B cell (primary cell): ENCODE data around the gene EVC. TPM values are rescaled to one million over a fixed set of nuclear protein-coding genes. Genes with fewer than 3 reads are reported as not detected.
"Not testable (repeated sequence)": the region's sequence is repeated elsewhere in the genome, so short reads cannot be mapped to it uniquely, and the experiment has no call there.

Source experiments
- ATAC-seq: fragments of 200-7000 bp; cut with Tn5 transposase; one replicate; pipeline ENCODE4 v1.10.0; 2021; ENCODE audit warnings: low read depth, mild to moderate bottlenecking, moderate number of reproducible peaks, moderate library complexity
- CTCF ChIA-PET: fragments of 350-600 bp; sonication (Branson Sonifier 250); formaldehyde crosslinking; loops from one replicate; lab custom pipeline; 2021; ENCODE audit warnings: antibody characterized with exemption, inconsistent platforms; lab: Charles Lee
- POLR2A ChIA-PET: fragments of 350-600 bp; sonication (Branson Sonifier 250); formaldehyde crosslinking; loops from one replicate; lab custom pipeline; 2021; ENCODE audit warnings: antibody characterized with exemption; lab: Charles Lee
- DNase-seq: peaks from one replicate; pipeline ENCODE4 v3.0.0; 2013
- H2AFZ ChIP-seq: 2 replicates; pipeline ENCODE4 v1.6.1; 2012; ENCODE audit warnings: mild to moderate bottlenecking, low read depth, low read length; ENCODE audit not compliant: insufficient read depth, poor library complexity, severe bottlenecking
- H3K27ac ChIP-seq, 2 donors: 1 replicate in 1 of 2; 2 replicates in 1 of 2; pipeline ENCODE4 v1.5.1; 2012 to 2013; ENCODE audit warnings: low read length in 2 of 2, mild to moderate bottlenecking in 2 of 2, moderate library complexity in 1 of 2
- H3K27me3 ChIP-seq, 4 experiments: fragments of 200-600 bp in 1 of 4; sonication (generic) in 1 of 4; replicated peaks in 1 of 4; 1 replicate in 2 of 4; 2 replicates in 2 of 4; pipeline versions ENCODE4 v1.6.1 to v1.7.0; 2013 to 2016; ENCODE audit warnings: low read length in 3 of 4, mild to moderate bottlenecking in 2 of 4, mixed read lengths in 1 of 4, moderate library complexity in 1 of 4; ENCODE audit not compliant: insufficient read depth in 4 of 4, control insufficient read depth in 3 of 4; ENCODE audit errors: control extremely low read depth in 1 of 4
- H3K36me3 ChIP-seq, 2 experiments: replicated peaks in 1 of 2; 1 replicate in 1 of 2; 2 replicates in 1 of 2; pipeline versions ENCODE4 v1.6.1 to v1.7.1; 2013; ENCODE audit warnings: low read length in 1 of 2; ENCODE audit not compliant: insufficient read depth in 2 of 2, control insufficient read depth in 1 of 2; ENCODE audit errors: control extremely low read depth in 1 of 2, extremely low read depth in 1 of 2
- H3K4me1 ChIP-seq, 2 donors: fragments of 200-600 bp in 1 of 2; sonication (generic) in 1 of 2; 1 replicate in 1 of 2; 2 replicates in 1 of 2; pipeline versions ENCODE4 v1.5.1 to v1.6.1; 2013 to 2017; ENCODE audit warnings: low read length in 2 of 2; ENCODE audit not compliant: control insufficient read depth in 2 of 2, insufficient read depth in 2 of 2
- H3K4me2 ChIP-seq: replicated peaks from 2 replicates; pipeline ENCODE3; 2012; ENCODE audit warnings: mild to moderate bottlenecking, low read depth, low read length; ENCODE audit not compliant: poor library complexity, severe bottlenecking
- H3K4me3 ChIP-seq, 5 experiments: fragments of 200-600 bp in 1 of 5; sonication (generic) in 1 of 5; 1 replicate in 3 of 5; 2 replicates in 2 of 5; pipeline versions ENCODE4 v1.5.1 to v1.7.0; 2011 to 2016; ENCODE audit warnings: low read length in 4 of 5, mild to moderate bottlenecking in 4 of 5, low read depth in 2 of 5, control low read depth in 1 of 5, moderate library complexity in 1 of 5; ENCODE audit not compliant: insufficient read depth in 1 of 5; ENCODE audit errors: control extremely low read depth in 1 of 5, extremely low read depth in 1 of 5
- H3K79me2 ChIP-seq: fragments of 200-600 bp; sonication (generic); one replicate; pipeline ENCODE4 v1.6.0; 2016; ENCODE audit warnings: low read length; ENCODE audit not compliant: control insufficient read depth, insufficient read depth
- H3K9ac ChIP-seq: fragments of 200-600 bp; sonication (generic); 2 replicates; pipeline ENCODE4 v1.6.1; 2017; ENCODE audit warnings: mild to moderate bottlenecking, low read length, moderate library complexity
- H3K9me3 ChIP-seq, 3 donors: one replicate each; pipeline versions ENCODE4 v1.6.1 to v1.7.1; 2013; ENCODE audit warnings: low read length in 2 of 3; ENCODE audit not compliant: control insufficient read depth in 2 of 3, insufficient read depth in 1 of 3; ENCODE audit errors: control extremely low read depth in 1 of 3
- H4K20me1 ChIP-seq: 2 replicates; pipeline ENCODE4 v1.6.0; 2012; ENCODE audit warnings: mild to moderate bottlenecking, low read length; ENCODE audit not compliant: insufficient read depth, control insufficient read depth, poor library complexity, severe bottlenecking
- H3K27ac Mint-ChIP-seq: one replicate; pipeline ENCODE4 v1.8.0; 2021; ENCODE audit warnings: mixed read lengths
- H3K27me3 Mint-ChIP-seq: one replicate; pipeline ENCODE4 v1.8.0; 2021; ENCODE audit warnings: mixed read lengths
- H3K4me1 Mint-ChIP-seq: one replicate; pipeline ENCODE4 v1.8.0; 2021; ENCODE audit warnings: mixed read lengths
- H3K4me3 Mint-ChIP-seq: one replicate; pipeline ENCODE4 v1.8.0; 2021; ENCODE audit warnings: mixed read lengths
- H3K9me3 Mint-ChIP-seq: one replicate; pipeline ENCODE4 v1.8.0; 2022; ENCODE audit warnings: mixed read lengths; ENCODE audit not compliant: insufficient read depth
- CTCF ChIP-seq: fragments of 200-600 bp; IDR thresholded peaks from one replicate; pipeline ENCODE4 v1.8.0; 2022; ENCODE audit warnings: antibody characterized with exemption, mild to moderate bottlenecking
- EZH2 ChIP-seq: IDR thresholded peaks from 2 replicates; pipeline ENCODE4 v1.6.1; 2012; ENCODE audit warnings: borderline replicate concordance, low read depth, mild to moderate bottlenecking, moderate library complexity, low read length; ENCODE audit not compliant: insufficient read depth, poor library complexity, severe bottlenecking
- WGBS: methylation state at CpG from one replicate; pipeline ENCODE4 v1.1.5; 2013; ENCODE audit warnings: missing lambda C conversion rate; ENCODE audit not compliant: insufficient coverage; 5-methylcytosine and 5-hydroxymethylcytosine counted together
- intact Hi-C: fragments of 100-400 bp; cut with micrococcal nuclease; formaldehyde crosslinking; loops from one replicate; pipeline ENCODE4 v1.10.0; 2022
- polyA plus RNA-seq: library from polyadenylated mRNA; depleted of rRNA; stranded (reverse); fragments of >200 nt; gene quantifications from 2 replicates; pipeline ENCODE4 v1.2.3, GENCODE V29; 2012
- total RNA-seq, 2 donors: library from RNA; stranded (reverse); fragments of 120-200 nt in 1 of 2; gene quantifications; 1 replicate in 1 of 2; 2 replicates in 1 of 2; pipeline versions ENCODE4 v1.2.3 to v1.2.4, GENCODE V29; 2013 to 2022

The EVC gene
- total and polyA plus RNA-seq, 2 donors (not counting 1 experiment from before 2014, with no cell fraction given), result 1.5 TPM; not detected in 1

DNA sequence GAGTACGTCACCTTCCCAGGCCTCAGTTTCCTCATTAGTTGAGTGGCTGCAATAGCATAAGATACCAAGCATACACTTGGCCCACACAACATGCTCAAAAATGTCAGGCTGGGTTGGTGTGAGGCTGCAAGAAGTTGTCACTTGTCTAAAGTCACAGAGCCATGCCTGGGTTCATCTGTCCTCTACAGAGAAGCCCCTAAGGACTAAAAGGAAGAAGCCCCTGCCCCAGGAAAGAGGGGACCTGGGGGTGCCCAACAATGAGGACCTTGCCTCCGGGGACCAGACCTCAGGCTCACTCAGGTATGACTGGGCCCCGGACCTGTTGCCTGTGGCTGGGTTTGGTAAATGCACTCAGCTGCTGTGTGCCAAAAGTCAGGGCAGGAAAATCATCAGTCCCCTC, 99.2 kb downstream of the EVC start:
- CTCF ChIA-PET, result no interaction called here
- Mint-ChIP-seq H3K4me1 (no peaks in the 10 kb centered on the region), H3K9me3 (no peaks in the 10 kb centered on the region), H3K27ac (no peak overlapping the region), H3K4me3 (no peak overlapping the region), H3K27me3 (no peaks in the 10 kb centered on the region)
- ATAC-seq (no peak), DNase-seq (no peak)
- TF ChIP-seq EZH2 (no peak), CTCF (no peak)
- WGBS, result 86% methylated on average over 3 of the region's 3 CpGs
- Histone ChIP-seq H3K27ac (no peak overlapping the region), H2AFZ (no peak overlapping the region), H3K4me1 (no peaks in the 10 kb centered on the region), H3K9ac (no peak overlapping the region), H3K4me2 (no peak overlapping the region), H4K20me1 (no peaks in the 10 kb centered on the region), H3K79me2 (no peaks in the 10 kb centered on the region), H3K27me3 (no peaks in the 10 kb centered on the region), H3K9me3 (peaks cover 0 to 8% (median 0%) of the 10 kb centered on the region in 3 donors), H3K36me3 (no peaks in the 10 kb centered on the region), H3K4me3 (no peak overlapping the region)
- POLR2A ChIA-PET, result no interaction called here
- intact Hi-C loops, result no loop called here

DNA sequence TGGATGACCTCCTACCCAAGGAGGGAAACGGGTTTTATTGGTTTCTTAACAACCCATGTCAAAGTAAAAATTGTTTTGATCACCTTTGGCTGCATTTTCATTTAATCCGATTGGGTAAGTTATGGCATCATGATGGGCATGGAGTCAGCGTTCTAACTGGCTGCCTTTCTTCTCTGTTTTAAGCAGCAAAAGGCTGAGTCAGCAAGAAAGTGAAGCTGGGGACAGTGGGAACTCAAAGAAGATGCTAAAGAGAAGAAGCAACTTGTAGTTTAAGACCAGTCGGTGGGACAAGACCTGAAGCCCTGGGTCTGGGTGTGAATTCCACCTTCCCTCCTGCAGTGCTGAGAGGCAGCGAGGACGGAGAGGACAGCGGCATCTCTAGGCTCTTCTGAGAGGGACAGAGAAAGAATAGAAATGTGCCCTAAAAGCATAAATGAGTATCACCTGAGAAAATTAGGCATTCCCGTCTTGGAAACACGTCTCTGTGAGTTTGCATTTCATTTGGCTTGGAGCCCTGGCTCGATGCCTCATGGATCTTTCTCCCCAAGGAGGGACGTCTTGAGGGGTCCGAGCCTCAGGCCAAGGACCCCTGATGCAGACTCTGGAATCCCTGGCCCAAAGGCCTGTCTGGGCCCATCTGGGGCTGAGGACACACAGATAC, 99.9 kb downstream of the EVC start:
- intact Hi-C loops, result no loop called here
- H3K4me3 Mint-ChIP-seq, result no peak overlapping the region
- TF ChIP-seq EZH2 (no peak), CTCF (no peak)
- H3K27ac Mint-ChIP-seq, result no peak overlapping the region
- H3K4me2 ChIP-seq, result no peak overlapping the region
- no peak overlapping the region for H3K9ac ChIP-seq
- H4K20me1 ChIP-seq, result no peaks in the 10 kb centered on the region
- no peak overlapping the region for H2AFZ ChIP-seq
- ChIA-PET POLR2A (no interaction called here), CTCF (no interaction called here)
- H3K36me3 ChIP-seq, result no peaks in the 10 kb centered on the region
- H3K4me3 ChIP-seq, result no peak overlapping the region
- H3K27me3 Mint-ChIP-seq, result no peaks in the 10 kb centered on the region
- no peak for ATAC-seq
- DNase-seq, result no peak
- H3K4me1 Mint-ChIP-seq, result no peaks in the 10 kb centered on the region
- no peaks in the 10 kb centered on the region for H3K9me3 Mint-ChIP-seq
- 88% methylated on average over 12 of the region's 12 CpGs for WGBS
- H3K27ac ChIP-seq, result no peak overlapping the region
- no peaks in the 10 kb centered on the region for H3K27me3 ChIP-seq
- no peaks in the 10 kb centered on the region for H3K4me1 ChIP-seq
- H3K79me2 ChIP-seq, result no peaks in the 10 kb centered on the region
- H3K9me3 ChIP-seq, result peaks cover 0 to 8% (median 0%) of the 10 kb centered on the region in 3 donors

DNA sequence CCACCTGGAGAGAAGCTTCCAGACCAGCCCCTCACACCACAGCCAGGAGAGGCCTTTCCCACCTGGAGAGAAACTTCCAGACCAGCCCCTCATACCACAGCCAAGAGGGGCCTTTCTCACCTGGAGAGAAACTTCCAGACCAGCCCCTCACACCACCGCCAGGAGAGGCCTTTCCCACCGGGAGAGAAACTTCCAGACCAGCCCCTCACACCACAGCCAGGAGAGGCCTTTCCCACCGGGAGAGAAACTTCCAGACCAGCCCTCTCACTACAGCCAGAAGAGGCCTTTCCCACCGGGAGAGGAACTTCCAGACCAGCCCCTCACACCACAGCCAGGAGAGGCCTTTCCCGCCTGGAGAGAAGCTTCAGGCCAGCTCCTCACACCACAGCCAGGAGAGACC, 101.1 kb downstream of the EVC start:
- ATAC-seq, intact Hi-C loops, H3K27ac Mint-ChIP-seq, H3K4me3 Mint-ChIP-seq, H3K36me3 ChIP-seq, H2AFZ ChIP-seq, H3K4me2 ChIP-seq, H3K27me3 Mint-ChIP-seq, DNase-seq, H3K9me3 Mint-ChIP-seq, H3K27ac ChIP-seq, H3K27me3 ChIP-seq, H4K20me1 ChIP-seq, H3K9ac ChIP-seq, H3K4me3 ChIP-seq, H3K4me1 Mint-ChIP-seq, H3K9me3 ChIP-seq, H3K4me1 ChIP-seq, POLR2A ChIA-PET, H3K79me2 ChIP-seq: not testable (repeated sequence)
- WGBS, result 94% methylated on average over 5 of the region's 5 CpGs
- CTCF ChIA-PET, result interaction anchor here (1.2 to 2.5 kb wide), 4 partner anchors 8 to 1561 kb away, joined by 3 to 21 read pairs (median 5); no protein-coding TSS in a partner anchor
